GM10847 (cell line): ENCODE data around the gene ADGRB2.

ENCODE experiments used
- POLR2A ChIP-seq: IDR thresholded peaks from 2 replicates; pipeline ENCODE4 v1.6.1; 2011; ENCODE audit not compliant: insufficient read length; ENCODE audit errors: extremely low read depth

Gene ADGRB2

GRCh38 chr1:31775210-31775999, 11.3 kb upstream of the ADGRB2 start:
- TF ChIP-seq POLR2A, result no peak

GRCh38 chr1:31774495-31774894, 10.4 kb upstream of the ADGRB2 start:
- TF ChIP-seq POLR2A, result no peak

DNA sequence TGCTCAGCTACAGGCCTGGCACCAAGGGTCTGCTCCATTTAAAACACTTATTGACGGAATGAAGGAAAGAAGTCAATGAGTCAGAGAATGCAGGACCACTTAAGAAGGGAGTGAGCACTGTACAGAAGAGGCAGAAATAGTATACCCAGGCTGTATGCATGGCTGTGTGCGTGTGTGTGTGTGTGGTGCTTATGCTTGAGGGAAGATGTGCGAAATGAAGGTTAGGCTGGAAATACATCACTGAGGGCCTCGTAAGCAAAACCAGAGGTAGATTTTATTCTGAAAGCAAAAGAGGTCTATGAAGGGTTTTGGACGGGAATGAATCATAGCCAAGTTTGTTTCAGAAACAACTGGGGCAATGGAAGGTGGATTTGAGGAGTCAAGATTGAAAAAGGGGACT, 9.7 kb upstream of the ADGRB2 start:
- TF ChIP-seq POLR2A, result no peak

DNA sequence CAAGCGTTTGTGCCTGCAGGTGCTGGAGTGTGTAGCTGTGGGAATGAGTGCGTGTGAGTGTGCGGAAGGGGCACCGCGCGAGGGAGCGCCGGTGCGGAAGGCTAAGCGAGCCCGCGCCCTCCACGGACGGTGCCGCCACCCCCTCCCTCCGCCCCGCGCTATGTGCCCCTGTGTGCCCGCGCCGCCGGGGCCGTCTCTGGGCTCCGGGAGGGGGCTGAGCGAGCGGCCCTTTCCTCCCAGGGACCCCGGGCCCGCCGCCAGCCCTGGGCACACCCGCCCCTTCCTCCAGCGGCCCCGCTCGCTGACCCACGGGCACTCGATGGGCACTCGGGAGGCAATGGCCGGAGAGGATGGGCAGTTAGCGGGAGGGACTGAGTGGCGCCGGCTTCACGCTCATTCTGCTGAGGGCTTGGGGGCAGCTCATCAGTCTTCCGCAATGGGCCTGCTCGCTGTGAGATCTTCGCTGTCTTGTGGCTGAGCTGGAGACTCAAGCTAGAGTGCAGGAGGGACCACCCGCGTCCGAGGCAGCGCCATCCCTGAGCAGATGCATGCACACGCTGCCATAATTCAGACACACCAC, 8.6 kb upstream of the ADGRB2 start:
- no peak for TF ChIP-seq POLR2A

GRCh38 chr1:31771891-31772668, 7.9 kb upstream of the ADGRB2 start:
- no peak for TF ChIP-seq POLR2A

DNA sequence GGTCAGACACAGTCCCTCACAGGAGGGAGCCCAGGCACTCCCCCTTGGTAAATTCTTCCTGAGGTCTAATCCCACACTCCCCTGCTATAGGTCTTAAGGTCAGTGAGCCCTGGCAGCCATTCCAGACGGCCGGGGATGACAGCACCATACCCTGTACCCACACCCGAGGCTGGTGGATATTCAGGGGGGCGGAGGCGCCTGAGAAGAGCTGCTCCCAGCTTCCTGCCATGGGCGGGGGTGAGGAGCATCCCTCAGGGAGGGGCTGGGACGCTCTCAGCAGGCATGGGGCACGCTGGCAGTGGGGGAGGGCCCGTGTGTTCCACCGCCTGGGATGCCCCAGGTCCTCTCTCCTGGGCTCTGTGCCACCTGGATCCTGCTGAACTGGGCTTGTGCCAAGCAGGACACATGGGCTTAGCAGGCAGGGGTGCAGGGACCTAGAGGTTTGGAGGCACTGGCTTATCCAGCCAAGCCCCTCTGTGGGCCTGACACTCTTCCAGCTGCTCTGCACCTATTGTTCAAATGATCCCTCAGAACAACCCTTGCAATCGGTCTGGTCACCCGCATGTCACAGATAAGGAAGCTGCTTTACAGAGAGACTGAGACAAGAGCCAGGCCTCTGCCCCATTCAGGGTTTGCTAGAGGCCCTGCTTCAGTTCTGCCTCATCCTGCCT, 5.7 kb upstream of the ADGRB2 start:
- no peak for TF ChIP-seq POLR2A

- TF ChIP-seq POLR2A, result no peak
Observed at GRCh38 chr1:31768939-31769704, 5.0 kb upstream of the ADGRB2 start.

DNA sequence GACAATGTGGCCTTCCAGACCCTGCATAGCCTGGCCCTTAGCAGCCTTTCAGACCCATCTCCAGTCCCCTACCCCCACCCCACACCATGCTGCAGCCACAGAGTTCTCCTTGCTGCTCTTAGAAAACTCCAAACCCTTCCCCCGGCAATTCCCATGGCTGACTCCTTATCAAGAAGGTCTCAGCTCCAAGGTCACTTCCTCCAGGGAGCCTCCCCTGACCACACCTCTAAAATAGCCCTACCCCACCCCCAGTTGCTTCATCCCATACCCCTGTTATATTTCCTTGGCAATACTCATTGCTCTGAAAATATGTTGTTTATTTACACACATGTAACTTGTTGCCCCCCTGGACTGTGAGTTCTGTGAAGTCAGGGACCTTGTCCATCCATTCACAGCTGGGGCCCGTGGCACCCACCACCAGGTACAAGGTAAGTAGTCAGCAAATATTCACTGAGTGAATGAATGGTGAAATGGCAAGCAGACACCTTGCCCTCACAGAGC, 4.3 kb upstream of the ADGRB2 start:
- no peak for TF ChIP-seq POLR2A

GRCh38 chr1:31767225-31767624, 3.1 kb upstream of the ADGRB2 start:
- no peak for TF ChIP-seq POLR2A

DNA sequence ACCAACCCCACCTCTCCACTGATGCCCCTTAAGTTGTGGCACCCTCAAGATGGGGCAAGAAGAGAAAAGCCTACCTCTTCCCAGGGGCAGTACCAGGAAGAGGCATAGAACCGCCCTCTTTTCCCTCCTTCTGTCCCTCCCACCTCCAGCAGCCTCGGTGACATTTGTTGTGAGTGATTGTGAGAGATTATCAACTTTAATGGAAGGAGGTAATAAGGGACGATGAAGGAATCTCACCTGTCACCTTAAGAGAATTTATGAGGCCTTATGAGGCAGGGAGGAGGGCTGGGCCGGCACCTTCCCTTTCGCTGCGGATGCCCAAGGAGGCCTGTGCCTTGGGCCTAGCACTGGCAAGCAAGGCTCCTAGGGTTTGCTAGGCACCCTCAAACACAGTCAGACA, 1.4 kb upstream of the ADGRB2 start:
- TF ChIP-seq POLR2A, result no peak

DNA sequence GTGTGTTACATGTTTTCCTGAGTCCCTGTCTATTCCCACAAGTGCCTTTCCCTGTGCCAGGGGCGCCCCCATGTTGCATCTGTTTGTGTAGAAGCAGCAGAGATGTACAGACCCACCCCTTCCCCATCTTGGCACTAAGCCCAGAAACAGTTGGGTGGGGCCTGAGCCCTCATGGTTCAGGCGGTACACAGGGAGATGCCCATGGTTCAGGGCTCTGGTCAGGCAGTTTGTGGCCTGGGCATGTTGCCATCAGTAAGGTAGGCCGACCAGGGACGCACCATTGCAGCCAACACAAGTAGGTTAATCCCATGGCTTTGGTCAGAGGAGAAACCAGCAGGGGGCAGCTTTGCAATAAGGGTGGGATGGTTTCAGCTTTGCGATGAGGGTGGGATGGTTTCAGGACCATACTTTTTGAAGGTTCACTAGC, 914 bp upstream of the ADGRB2 start:
- TF ChIP-seq POLR2A, result no peak

DNA sequence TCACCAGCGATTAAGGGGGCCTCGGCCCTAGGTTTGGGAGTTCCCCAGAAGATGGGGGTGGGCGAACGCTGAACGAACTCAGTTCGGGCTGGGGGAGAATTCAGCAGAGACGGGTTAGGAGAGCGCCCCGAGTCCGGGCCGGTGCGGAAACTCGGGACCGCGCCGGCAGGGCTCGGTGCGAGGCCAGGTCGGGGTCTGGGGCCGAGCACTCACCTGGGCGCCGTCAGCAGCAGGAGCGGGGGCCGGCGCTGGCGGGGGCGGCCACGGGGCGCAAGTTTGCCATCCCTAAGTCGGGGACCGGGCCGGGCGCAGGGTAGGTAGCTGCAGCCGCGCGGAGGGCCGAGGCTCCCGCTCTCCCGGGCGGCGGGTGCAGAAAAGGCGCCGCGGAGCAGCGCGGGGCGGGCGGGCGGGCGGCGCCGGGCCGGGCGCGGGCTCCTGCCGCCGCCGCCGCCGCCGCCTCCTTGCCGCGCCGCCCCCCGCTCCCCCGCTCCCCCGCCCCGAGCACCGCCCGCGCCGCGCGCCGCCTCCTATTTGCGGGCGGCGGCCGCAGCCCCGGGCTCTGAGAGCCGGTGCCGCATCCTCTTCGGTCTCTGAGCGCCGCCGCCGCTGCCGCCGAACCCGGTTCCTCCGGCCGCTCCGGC, 349 bp downstream of the ADGRB2 start:
- TF ChIP-seq POLR2A, result no peak

DNA sequence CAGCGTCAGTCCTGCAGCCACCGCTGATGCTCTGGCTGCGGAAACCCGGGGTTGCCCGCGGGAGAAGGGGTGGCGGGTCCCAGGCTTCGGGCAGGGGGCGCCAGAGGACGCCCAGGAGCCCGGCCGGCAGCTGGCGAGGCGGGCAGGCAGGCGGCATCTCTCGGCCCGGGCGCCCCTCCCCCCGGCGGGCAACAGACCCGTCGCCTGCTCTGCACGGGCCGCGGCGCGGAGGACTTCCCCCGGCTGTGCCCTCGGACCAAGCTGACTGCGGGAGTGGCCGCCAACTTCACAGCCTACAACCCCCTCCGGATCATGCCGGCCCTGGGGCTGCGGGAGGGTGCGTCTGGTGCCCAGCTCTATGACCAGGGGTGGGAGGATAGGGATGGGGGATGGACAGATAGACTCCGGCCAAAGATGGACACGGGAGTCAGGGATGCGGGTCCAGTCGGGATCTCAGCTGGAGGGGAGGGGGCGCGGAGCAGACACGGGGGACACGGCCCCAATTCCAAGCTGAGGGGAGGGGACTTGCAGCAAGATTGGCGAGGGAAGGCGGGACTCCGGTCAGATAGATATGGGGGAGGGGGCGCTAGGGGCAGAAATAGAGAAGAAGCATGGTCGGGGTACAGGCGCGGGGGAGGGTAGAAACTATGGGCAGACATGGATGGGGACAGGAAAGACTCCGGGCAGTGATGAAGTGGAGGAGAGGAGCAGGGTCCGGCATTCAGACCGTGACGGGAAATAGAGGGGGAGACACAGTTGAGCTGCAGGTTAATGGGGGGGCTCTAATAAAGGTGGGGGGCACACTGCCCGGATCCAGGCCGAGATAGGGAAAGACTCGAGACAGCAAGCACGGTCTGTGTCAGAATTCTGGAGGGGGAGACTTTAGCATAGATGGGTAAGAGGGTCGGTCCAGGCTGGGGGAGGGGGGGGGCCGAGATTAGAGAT, 1.1 kb downstream of the ADGRB2 start:
- no peak for TF ChIP-seq POLR2A
